HG02884 (cell line): Measurements from ENCODE around the gene POLK.

Experiments
- ATAC-seq: cut with Tn5 transposase; IDR thresholded peaks from one replicate; pipeline ENCODE4 v1.9.1; 2021; ENCODE audit warnings: mild to moderate bottlenecking, moderate library complexity; ENCODE audit not compliant: unreplicated experiment

Gene POLK

GRCh38 chr5:75640395-75640794 lies 128.7 kb downstream of the POLK start:
- ATAC-seq: no peak

- ATAC-seq: no peak
Observed at GRCh38 chr5:75640826-75641225, 129.1 kb downstream of the POLK start.

- no peak for ATAC-seq
Observed at GRCh38 chr5:75648712-75649111, 137.0 kb downstream of the POLK start.
